ENCODE data around the gene HHIPL2. TPM values are rescaled to one million over a fixed set of nuclear protein-coding genes. Genes with fewer than 3 reads are reported as not detected.
A peak's percentile ranks its signal among the peaks of the same experiment; 100 is the strongest.

The HHIPL2 gene
- total and polyA plus RNA-seq, 10 of the 15 experiments (the other 5 are each of a cell fraction or from before 2014, with no cell fraction given) = 0.06 to 0.29 (median 0.09) TPM; not detected in 3

- TF ChIP-seq USF2 (IDR thresholded peaks at IDR 0.05; ENCODE audit: borderline replicate concordance, low read depth, low read length) = no peak; the same call in 1 of the 2 replicates
- no peak for TF ChIP-seq HDGF (IDR thresholded peaks at IDR 0.05)
- TF ChIP-seq PML (IDR thresholded peaks at IDR 0.05; ENCODE audit: low read length) = peak; percentile 65
- TF ChIP-seq RAD21 (IDR thresholded peaks at IDR 0.05; ENCODE audit: insufficient read depth, low read depth, low read length) = peak; percentile 2; the same call in 1 of the 2 replicates
- no peak for TF ChIP-seq ATF2 (IDR thresholded peaks at IDR 0.05; ENCODE audit: low read length)
- TF ChIP-seq NR2F1 (conservative IDR thresholded peaks at IDR 0.05) = peak; percentile 67
- no peak for TF ChIP-seq RCOR1 (conservative IDR thresholded peaks at IDR 0.05; ENCODE audit: low read depth, low read length)
- TF ChIP-seq PAX8 (IDR thresholded peaks at IDR 0.05) = no peak
- TF ChIP-seq TAF1 (IDR thresholded peaks at IDR 0.05; ENCODE audit: borderline replicate concordance, low read depth, low read length) = peak; percentile 68; the same call in 1 of the 2 replicates
- peak; percentile 59 for TF ChIP-seq TBL1XR1 (IDR thresholded peaks at IDR 0.05; ENCODE audit: low read depth, low read length)
- no peak for TF ChIP-seq ZNF274 (IDR thresholded peaks at IDR 0.05; ENCODE audit: insufficient read depth, insufficient read length)
- TF ChIP-seq RELA (IDR thresholded peaks at IDR 0.05; ENCODE audit: borderline replicate concordance, partially characterized antibody) = no peak
- TF ChIP-seq ZNF622 (IDR thresholded peaks at IDR 0.05) = no peak
- TF ChIP-seq NBN (IDR thresholded peaks at IDR 0.05) = 0 out of 2 replicates have a peak, but pooled peaks have one; percentile 63
- TF ChIP-seq CUX1 (IDR thresholded peaks at IDR 0.05; ENCODE audit: insufficient replicate concordance, low read depth, low read length) = no peak
- no peak for TF ChIP-seq ZZZ3 (IDR thresholded peaks at IDR 0.05; ENCODE audit: control insufficient read depth, insufficient read length, low read depth)
- TF ChIP-seq CREB1 (IDR thresholded peaks at IDR 0.05; ENCODE audit: low read depth) = peak; percentile 60; the same call in 1 of the 2 replicates
- TF ChIP-seq PKNOX1 (IDR thresholded peaks at IDR 0.05) = peak; percentile 71
- TF ChIP-seq CHD2 (IDR thresholded peaks at IDR 0.05; ENCODE audit: borderline replicate concordance, low read depth, low read length) = 0 out of 2 replicates have a peak, but pooled peaks have one; percentile 44
- TF ChIP-seq ETV6 (conservative IDR thresholded peaks at IDR 0.05 in 1 of 2, IDR thresholded peaks at IDR 0.05 in 1 of 2; ENCODE audit: borderline replicate concordance in 1 of 2, low read depth in 1 of 2) = peak in 1 of 2 experiments; percentile 77; a peak in 2 of 4 replicates
Observed at GRCh38 chr1:222589462-222590302, 41.8 kb upstream of the HHIPL2 start, which contains the start of gene TAF1A (continued).

Measured in GM12878 (cell line).